RWPE1 (cell line): Measurements from ENCODE around the gene OR6B2.

Source experiments
- CTCF ChIA-PET: fragments of 350-600 bp; sonication (Branson Sonifier 250); formaldehyde crosslinking; extraction: SDS; loops from one replicate; lab custom pipeline; 2021; lab: Yijun Ruan, JAX
- POLR2A ChIA-PET: fragments of 400-600 bp; formaldehyde crosslinking; extraction: SDS; loops from one replicate; lab custom pipeline; 2020; ENCODE audit warnings: antibody characterized with exemption; ENCODE audit not compliant: low non-redundant PET; lab: Yijun Ruan, JAX
- DNase-seq: peaks from one replicate; pipeline ENCODE4 v3.0.0; 2012; ENCODE audit warnings: low spot score
- H3K27ac ChIP-seq: fragments of 450-650 bp; 2 replicates; pipeline ENCODE4 v1.5.1; 2017
- TF ChIP-seq, protein P1 (sequence below): fragments of 450-650 bp; conservative IDR thresholded peaks from 2 replicates; pipeline ENCODE4 v1.5.1; 2017; ENCODE audit warnings: low read depth, mild to moderate bottlenecking

OR6B2 gene

DNA sequence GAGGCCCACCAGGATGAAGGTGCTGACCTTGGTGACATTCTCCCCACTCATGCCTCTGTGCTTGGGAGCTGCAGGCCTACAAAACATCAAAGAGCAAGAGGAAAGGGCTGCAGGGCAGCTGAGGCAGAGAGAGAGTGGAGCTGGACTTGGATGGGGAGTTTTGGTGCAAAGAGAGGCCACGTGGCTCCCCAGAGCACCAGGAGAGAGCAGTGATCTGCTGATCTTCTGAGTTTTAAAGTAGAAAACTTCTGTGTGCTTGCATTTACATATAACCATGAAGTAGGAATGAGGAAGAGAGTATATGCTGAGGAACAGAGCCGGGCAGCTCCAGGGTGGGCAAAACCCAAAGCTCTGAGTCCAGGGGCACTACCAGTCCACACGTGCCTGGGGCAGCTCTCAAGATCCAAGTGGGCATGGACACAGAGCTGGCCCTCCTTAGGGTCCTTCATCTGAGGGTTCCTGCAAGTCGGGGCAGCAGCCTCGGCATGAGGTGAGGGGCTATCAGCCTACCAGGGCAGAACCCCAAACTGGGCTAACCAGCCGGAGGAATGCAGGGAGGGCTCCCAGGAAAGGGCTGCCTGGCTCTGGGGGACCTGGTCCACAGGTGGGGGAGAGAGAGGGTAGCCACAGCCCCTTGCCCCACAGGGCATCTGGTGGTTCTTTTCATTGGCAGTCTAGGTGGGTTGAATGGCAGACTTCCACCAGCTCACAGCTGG is at the start of gene OR6B2:
Gene OR6B2, minus strand, starts transcription at position 51 of the 716 bp plus-strand sequence. Its CDS starts 0 bp downstream, at position 51.
- H3K27ac ChIP-seq: no peak within 1 kb of the TSS
- ChIA-PET POLR2A (no interaction called here), CTCF (interaction anchor here (0.6 kb wide), 1 partner anchor 11 kb away, joined by 3 read pairs; no protein-coding TSS in a partner anchor)
- DNase-seq: no peak
- TF ChIP-seq, protein P1, sequence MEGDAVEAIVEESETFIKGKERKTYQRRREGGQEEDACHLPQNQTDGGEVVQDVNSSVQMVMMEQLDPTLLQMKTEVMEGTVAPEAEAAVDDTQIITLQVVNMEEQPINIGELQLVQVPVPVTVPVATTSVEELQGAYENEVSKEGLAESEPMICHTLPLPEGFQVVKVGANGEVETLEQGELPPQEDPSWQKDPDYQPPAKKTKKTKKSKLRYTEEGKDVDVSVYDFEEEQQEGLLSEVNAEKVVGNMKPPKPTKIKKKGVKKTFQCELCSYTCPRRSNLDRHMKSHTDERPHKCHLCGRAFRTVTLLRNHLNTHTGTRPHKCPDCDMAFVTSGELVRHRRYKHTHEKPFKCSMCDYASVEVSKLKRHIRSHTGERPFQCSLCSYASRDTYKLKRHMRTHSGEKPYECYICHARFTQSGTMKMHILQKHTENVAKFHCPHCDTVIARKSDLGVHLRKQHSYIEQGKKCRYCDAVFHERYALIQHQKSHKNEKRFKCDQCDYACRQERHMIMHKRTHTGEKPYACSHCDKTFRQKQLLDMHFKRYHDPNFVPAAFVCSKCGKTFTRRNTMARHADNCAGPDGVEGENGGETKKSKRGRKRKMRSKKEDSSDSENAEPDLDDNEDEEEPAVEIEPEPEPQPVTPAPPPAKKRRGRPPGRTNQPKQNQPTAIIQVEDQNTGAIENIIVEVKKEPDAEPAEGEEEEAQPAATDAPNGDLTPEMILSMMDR: no peak

DNA sequence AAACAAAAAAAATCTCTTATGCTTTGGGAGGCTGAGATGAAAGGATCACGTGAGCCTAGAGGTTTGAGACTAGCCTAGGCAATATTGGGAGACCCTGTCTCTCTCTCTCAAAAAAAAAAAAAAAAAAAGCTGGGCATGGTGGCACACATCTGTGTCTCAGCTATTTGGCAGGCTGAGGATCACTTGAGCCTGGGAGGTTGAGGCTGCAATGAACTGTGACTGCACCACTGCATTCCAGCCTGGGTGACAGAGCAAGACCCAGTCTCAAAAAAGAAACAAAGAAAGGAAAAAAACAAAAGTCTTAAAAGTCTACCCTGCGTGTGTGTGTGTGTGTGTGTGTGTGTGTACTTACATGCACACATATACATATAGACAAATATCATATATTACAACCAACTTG is 48.4 kb upstream of the OR6B2 start:
- TF ChIP-seq, protein P1: no peak
- DNase-seq: no peak
- H3K27ac ChIP-seq: no peak overlapping the region
- ChIA-PET CTCF (no interaction called here), POLR2A (no interaction called here)

DNA sequence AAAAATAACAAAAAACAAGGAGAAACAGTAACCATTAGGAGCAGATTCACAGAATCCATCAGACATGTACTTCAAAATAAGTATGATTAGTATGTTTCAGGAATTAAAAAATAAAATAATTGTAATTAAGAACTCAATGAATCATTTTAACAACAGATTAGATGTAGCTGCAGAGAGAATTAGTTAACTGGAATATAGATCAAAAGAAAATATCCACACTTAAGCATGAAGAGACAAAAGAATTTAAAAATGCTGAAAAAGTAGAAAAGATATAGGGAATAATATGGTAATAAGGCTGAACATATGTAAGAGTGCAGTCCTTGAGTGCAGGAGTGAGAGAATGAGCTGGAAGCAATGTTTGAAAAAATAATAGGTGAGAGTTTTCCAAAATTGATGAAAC is 47.2 kb upstream of the OR6B2 start:
- CTCF ChIA-PET: no interaction called here
- DNase-seq: no peak
- no peak overlapping the region for H3K27ac ChIP-seq
- TF ChIP-seq, protein P1: no peak
- POLR2A ChIA-PET: no interaction called here

DNA sequence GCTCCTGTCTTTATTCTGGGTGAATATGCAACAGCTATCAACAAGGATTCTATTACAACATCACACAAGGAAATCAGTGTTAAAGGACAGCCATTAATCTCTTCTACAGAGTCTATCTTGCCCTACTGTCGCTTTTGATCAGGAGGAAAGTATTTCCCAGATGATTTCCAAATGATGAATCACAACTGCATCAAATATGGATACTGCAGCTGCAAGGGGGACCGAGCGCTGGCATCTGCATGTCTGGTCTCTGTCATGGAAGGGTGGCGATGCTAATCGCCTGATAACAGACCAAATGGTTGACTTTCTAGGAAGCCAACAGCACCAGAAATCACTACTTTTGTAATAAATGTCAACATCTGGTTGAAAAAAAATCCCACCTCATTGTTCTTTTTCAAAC is 44.3 kb upstream of the OR6B2 start:
- H3K27ac ChIP-seq: no peak overlapping the region
- TF ChIP-seq, protein P1: no peak
- POLR2A ChIA-PET: no interaction called here
- no peak for DNase-seq
- CTCF ChIA-PET: interaction anchor here (0.5 to 0.7 kb wide), 3 partner anchors 14 to 187 kb away, joined by 3 to 4 read pairs (median 3); partner anchors contain the start of gene OTOS

DNA sequence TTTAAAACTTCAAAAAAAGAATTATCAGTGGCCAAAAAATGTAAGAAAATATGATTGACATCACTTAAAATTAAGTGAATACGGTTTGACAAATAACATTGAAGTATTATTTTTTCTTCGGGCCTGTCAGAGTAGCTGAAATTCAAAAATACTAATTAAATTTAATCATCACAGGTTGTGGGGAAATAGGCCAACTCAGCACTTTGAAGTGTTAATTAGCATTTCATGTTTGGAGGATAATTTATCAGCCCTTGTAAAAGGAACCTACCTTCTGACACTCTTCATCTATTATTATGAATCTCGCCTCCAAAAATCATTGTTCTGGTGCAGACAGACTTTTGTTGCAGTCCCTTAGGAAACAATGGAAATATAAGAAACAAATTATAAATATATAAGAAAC is 40.7 kb upstream of the OR6B2 start:
- ChIA-PET POLR2A (no interaction called here), CTCF (interaction anchor here (1.1 kb wide), 1 partner anchor 72 kb away, joined by 4 read pairs; no protein-coding TSS in a partner anchor)
- H3K27ac ChIP-seq: no peak overlapping the region
- TF ChIP-seq, protein P1: no peak
- no peak for DNase-seq

DNA sequence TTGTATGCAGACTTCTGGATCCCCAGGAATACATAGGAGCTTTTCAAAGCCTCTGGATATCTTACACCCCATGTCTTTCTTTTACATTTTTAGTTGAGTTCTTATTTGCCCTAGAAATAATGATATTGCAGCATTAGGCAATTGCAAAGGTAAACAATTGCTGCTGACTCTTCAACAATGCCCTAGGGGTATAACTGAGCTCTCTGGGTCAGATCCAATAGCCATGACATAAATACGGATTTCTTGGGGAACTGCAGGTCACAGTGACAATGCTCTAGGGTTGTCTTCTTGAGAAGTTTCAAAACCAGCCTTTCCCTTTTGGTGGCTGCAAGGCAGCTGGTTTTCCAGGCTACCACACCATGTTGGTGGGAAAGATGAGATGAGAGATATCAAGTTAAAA is 39.6 kb upstream of the OR6B2 start:
- CTCF ChIA-PET: interaction anchor here (0.6 to 0.7 kb wide), 2 partner anchors 13 to 444 kb away, joined by 3 to 4 read pairs; no protein-coding TSS in a partner anchor
- DNase-seq: peak; percentile 17
- TF ChIP-seq, protein P1: no peak
- no peak overlapping the region for H3K27ac ChIP-seq
- POLR2A ChIA-PET: no interaction called here
